OCI-LY3 (cell line): ENCODE results near the gene ASF1A.

ENCODE experiments used
- H2AFZ ChIP-seq: fragments of 200-600, 300-600 bp; shearing (Covaris generic); 2 replicates; pipeline ENCODE4 v1.6.0; 2014; ENCODE audit warnings: antibody characterized with exemption, low read depth, low read length
- H3K27ac ChIP-seq: fragments of 200-600, 300-600 bp; sonication (generic); 2 replicates; pipeline ENCODE4 v1.5.1; 2014; ENCODE audit warnings: mild to moderate bottlenecking, low read length, moderate library complexity, mixed read lengths
- H3K27me3 ChIP-seq: fragments of 200-600, 300-600 bp; sonication (generic); 2 replicates; pipeline ENCODE4 v1.6.1; 2014; ENCODE audit warnings: low read depth, low read length, mixed read lengths
- H3K36me3 ChIP-seq: fragments of 200-600, 300-600 bp; sonication (generic); replicated peaks from 2 replicates; pipeline ENCODE3; 2014; ENCODE audit warnings: low read depth, low read length, mixed read lengths
- H3K4me1 ChIP-seq: fragments of 300-600, 200-600 bp; sonication (generic); 2 replicates; pipeline ENCODE4 v1.6.1; 2014; ENCODE audit warnings: low read length, mixed read lengths
- H3K4me2 ChIP-seq: fragments of 200-600, 300-600 bp; sonication (generic); 2 replicates; pipeline ENCODE4 v1.6.1; 2014; ENCODE audit warnings: low read length, mixed read lengths
- H3K4me3 ChIP-seq: fragments of 300-600, 200-600 bp; sonication (generic); 2 replicates; pipeline ENCODE4 v1.5.1; 2014; ENCODE audit warnings: antibody characterized with exemption, mild to moderate bottlenecking, low read length, moderate library complexity
- H3K79me2 ChIP-seq: fragments of 300-600, 200-600 bp; shearing (Covaris generic); 2 replicates; pipeline ENCODE4 v1.6.1; 2014; ENCODE audit warnings: mild to moderate bottlenecking, low read length, mixed read lengths
- H3K9ac ChIP-seq: fragments of 300-600, 200-600 bp; shearing (Covaris generic); 2 replicates; pipeline ENCODE4 v1.6.0; 2014; ENCODE audit warnings: mild to moderate bottlenecking, low read length, moderate library complexity
- H3K9me3 ChIP-seq: fragments of 200-600, 300-600 bp; shearing (Covaris generic); 2 replicates; pipeline ENCODE4 v1.6.1; 2014; ENCODE audit warnings: low read length, mixed read lengths; ENCODE audit not compliant: insufficient read depth
- H4K20me1 ChIP-seq: fragments of 200-600, 300-600 bp; sonication (generic); 2 replicates; pipeline ENCODE4 v1.6.1; 2016; ENCODE audit warnings: low read length, mixed read lengths; ENCODE audit not compliant: insufficient read depth
- EZH2phosphoT487 ChIP-seq: fragments of 200-600 bp; shearing (Covaris generic); IDR thresholded peaks from 2 replicates; pipeline ENCODE4 v1.6.1; 2018; ENCODE audit warnings: antibody characterized with exemption, mixed run types, low read depth
- TF ChIP-seq, protein P1 (sequence below): fragments of 200-600, 300-600 bp; sonication (generic); IDR thresholded peaks from 2 replicates; pipeline ENCODE4 v1.5.1; 2014; ENCODE audit warnings: antibody characterized with exemption, low read length, low read depth

Gene ASF1A

DNA sequence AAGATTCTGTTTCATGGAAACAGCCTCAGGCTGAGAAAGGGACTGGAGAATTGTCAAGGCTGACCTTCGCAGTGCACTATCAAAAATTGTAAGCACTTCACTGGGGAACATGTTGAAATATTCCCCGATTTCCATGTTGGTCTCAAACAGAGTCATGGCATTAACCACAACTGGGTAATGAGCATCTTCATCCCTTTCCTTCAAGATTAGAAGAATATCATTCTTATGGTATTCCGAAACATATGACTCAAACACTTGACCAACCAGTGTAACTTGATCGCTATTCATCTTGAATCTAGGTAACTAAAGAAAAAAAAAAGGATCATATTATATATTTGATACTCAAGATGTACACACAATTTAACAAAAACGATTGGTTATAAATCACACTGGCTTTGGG lies 37.5 kb downstream of the ASF1A start:
- Histone ChIP-seq H3K4me3 (no peak overlapping the region), H3K9ac (no peak overlapping the region), H3K36me3 (no peaks in the 10 kb centered on the region), H3K79me2 (no peaks in the 10 kb centered on the region), H3K27me3 (no peaks in the 10 kb centered on the region), H3K4me1 (peaks cover 13% of the 10 kb centered on the region), H3K4me2 (no peak overlapping the region), H3K27ac (no peak overlapping the region), H3K9me3 (no peaks in the 10 kb centered on the region), H4K20me1 (no peaks in the 10 kb centered on the region), H2AFZ (no peak overlapping the region)
- TF ChIP-seq EZH2phosphoT487 = no peak
- TF ChIP-seq, protein P1, sequence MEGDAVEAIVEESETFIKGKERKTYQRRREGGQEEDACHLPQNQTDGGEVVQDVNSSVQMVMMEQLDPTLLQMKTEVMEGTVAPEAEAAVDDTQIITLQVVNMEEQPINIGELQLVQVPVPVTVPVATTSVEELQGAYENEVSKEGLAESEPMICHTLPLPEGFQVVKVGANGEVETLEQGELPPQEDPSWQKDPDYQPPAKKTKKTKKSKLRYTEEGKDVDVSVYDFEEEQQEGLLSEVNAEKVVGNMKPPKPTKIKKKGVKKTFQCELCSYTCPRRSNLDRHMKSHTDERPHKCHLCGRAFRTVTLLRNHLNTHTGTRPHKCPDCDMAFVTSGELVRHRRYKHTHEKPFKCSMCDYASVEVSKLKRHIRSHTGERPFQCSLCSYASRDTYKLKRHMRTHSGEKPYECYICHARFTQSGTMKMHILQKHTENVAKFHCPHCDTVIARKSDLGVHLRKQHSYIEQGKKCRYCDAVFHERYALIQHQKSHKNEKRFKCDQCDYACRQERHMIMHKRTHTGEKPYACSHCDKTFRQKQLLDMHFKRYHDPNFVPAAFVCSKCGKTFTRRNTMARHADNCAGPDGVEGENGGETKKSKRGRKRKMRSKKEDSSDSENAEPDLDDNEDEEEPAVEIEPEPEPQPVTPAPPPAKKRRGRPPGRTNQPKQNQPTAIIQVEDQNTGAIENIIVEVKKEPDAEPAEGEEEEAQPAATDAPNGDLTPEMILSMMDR = no peak

DNA sequence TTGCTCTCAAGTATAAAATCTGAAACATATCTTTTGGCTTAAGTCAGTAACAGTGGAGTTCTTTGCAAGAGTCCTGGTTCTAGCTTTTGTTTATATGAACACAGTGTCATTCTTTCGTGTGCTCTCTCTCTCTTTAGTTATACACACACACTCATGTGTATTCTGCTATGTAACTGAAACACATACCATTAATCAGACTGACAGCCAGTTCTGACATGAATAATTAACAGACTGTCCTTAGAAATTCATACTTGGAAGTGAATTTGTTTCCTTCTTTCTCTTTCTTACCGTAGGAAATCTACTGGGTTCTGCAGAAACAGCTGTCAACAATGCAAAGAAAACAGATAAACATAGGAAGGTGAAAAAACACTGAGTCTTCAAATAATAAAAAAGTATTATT lies 38.5 kb downstream of the ASF1A start:
- H3K36me3 ChIP-seq = no peaks in the 10 kb centered on the region
- no peak overlapping the region for H3K4me2 ChIP-seq
- peaks cover 13% of the 10 kb centered on the region for H3K4me1 ChIP-seq
- TF ChIP-seq, protein P1 = no peak
- no peak for TF ChIP-seq EZH2phosphoT487
- no peaks in the 10 kb centered on the region for H4K20me1 ChIP-seq
- no peak overlapping the region for H2AFZ ChIP-seq
- no peak overlapping the region for H3K9ac ChIP-seq
- no peak overlapping the region for H3K4me3 ChIP-seq
- H3K79me2 ChIP-seq = no peaks in the 10 kb centered on the region
- H3K9me3 ChIP-seq = no peaks in the 10 kb centered on the region
- no peak overlapping the region for H3K27ac ChIP-seq
- H3K27me3 ChIP-seq = no peaks in the 10 kb centered on the region

DNA sequence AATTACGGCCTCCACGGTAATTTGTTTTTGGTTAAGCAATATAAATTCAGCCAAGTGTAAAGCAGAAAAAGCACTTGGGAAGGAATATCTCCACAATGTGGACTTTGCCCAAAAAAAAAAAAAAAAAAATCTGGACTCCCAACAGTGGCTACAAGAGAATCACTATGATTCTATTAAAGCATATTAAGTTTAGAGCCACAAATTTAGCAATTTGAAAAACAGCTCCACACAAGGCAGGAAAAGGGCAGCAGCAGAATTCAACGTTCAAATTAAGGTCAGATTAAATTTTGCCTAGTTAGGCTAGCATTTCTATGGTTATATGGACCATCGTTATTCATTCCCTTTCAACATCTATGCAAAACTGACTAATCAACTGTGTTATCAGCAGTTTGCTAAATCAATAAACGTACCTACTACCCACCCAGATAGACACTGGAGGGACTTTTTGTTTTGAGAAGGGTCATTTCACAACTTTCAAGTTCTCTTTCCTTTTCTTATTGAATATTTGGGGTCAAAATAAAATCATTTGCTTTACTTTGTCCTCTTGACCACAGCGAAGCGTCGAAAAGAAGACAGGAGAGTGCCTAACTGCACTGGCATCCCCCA lies 40.0 kb downstream of the ASF1A start:
- peak overlapping the region; percentile 58; the same call in 1 of the 2 replicates for H2AFZ ChIP-seq

More for the DNA sequence above, 40.0 kb downstream of the ASF1A start:
- H3K36me3 ChIP-seq = no peaks in the 10 kb centered on the region
- no peaks in the 10 kb centered on the region for H3K27me3 ChIP-seq
- H3K9me3 ChIP-seq = no peaks in the 10 kb centered on the region
- H3K4me2 ChIP-seq = peak overlapping the region; percentile 98
- peak overlapping the region; percentile 99 for H3K4me3 ChIP-seq
- no peaks in the 10 kb centered on the region for H3K79me2 ChIP-seq
- peaks cover 13% of the 10 kb centered on the region for H3K4me1 ChIP-seq
- H4K20me1 ChIP-seq = no peaks in the 10 kb centered on the region
- TF ChIP-seq, protein P1 = no peak
- no peak for TF ChIP-seq EZH2phosphoT487
- H3K9ac ChIP-seq = 0 out of 2 replicates have a peak overlapping the region, but pooled peaks have one; percentile 16
- H3K27ac ChIP-seq = no peak overlapping the region
